HUES64 (cell line): Measurements from ENCODE around the gene FRYL.

Experiments used
- H3K27ac ChIP-seq: 2 replicates; pipeline ENCODE4 v1.7.0; 2013; ENCODE audit warnings: low read depth, low read length, inconsistent platforms
- H3K27me3 ChIP-seq: 2 replicates; pipeline ENCODE4 v1.6.1; 2013; ENCODE audit warnings: mild to moderate bottlenecking, low read length; ENCODE audit not compliant: insufficient read depth
- H3K36me3 ChIP-seq: 2 replicates; pipeline ENCODE4 v1.6.1; 2013; ENCODE audit warnings: mild to moderate bottlenecking, low read length; ENCODE audit not compliant: insufficient read depth
- H3K4me1 ChIP-seq: 2 replicates; pipeline ENCODE4 v1.6.1; 2013; ENCODE audit warnings: mild to moderate bottlenecking, low read length, moderate library complexity; ENCODE audit not compliant: insufficient read depth
- H3K4me3 ChIP-seq: 2 replicates; pipeline ENCODE4 v1.5.1; 2013; ENCODE audit warnings: mild to moderate bottlenecking, low read length, moderate library complexity
- H3K9ac ChIP-seq: 2 replicates; pipeline ENCODE4 v1.6.1; 2013; ENCODE audit warnings: mild to moderate bottlenecking, low read depth, low read length
- H3K9me3 ChIP-seq: 2 replicates; pipeline ENCODE4 v1.6.1; 2013; ENCODE audit warnings: low read depth, low read length; ENCODE audit not compliant: insufficient read depth
- WGBS: fragments of 150-250, 120-280 bp; methylation state at CpG from one replicate; pipeline ENCODE4 v1.1.7; 2013; ENCODE audit warnings: missing lambda C conversion rate; 5-methylcytosine and 5-hydroxymethylcytosine counted together

Gene FRYL

GRCh38 chr4:48633657-48634056 lies 146.4 kb downstream of the FRYL start:
- WGBS: 81% methylated on average over 1 of the region's 1 CpG
- no peaks in the 10 kb centered on the region for H3K36me3 ChIP-seq
- no peak overlapping the region for H3K9ac ChIP-seq
- H3K4me3 ChIP-seq: no peak overlapping the region
- no peak overlapping the region for H3K27ac ChIP-seq
- peaks cover 22% of the 10 kb centered on the region for H3K4me1 ChIP-seq
- no peaks in the 10 kb centered on the region for H3K9me3 ChIP-seq
- no peaks in the 10 kb centered on the region for H3K27me3 ChIP-seq

GRCh38 chr4:48629458-48629857 lies 150.6 kb downstream of the FRYL start:
- whole genome bisulfite sequencing: 100% methylated on average over 2 of the region's 2 CpGs
- Histone ChIP-seq H3K9me3 (no peaks in the 10 kb centered on the region), H3K9ac (no peak overlapping the region), H3K36me3 (0 out of 2 replicates have a peak, but pooled peaks cover 3% of the 10 kb centered on the region), H3K27me3 (no peaks in the 10 kb centered on the region), H3K4me1 (peaks cover 8% of the 10 kb centered on the region; the same call in 1 of the 2 replicates), H3K4me3 (no peak overlapping the region), H3K27ac (no peak overlapping the region)

- peaks cover 27% of the 10 kb centered on the region for H3K36me3 ChIP-seq
- 88% methylated on average over 3 of the region's 5 CpGs for WGBS
- no peaks in the 10 kb centered on the region for H3K27me3 ChIP-seq
- H3K4me3 ChIP-seq: no peak overlapping the region
- no peak overlapping the region for H3K9ac ChIP-seq
- no peaks in the 10 kb centered on the region for H3K9me3 ChIP-seq
- no peak overlapping the region for H3K27ac ChIP-seq
- H3K4me1 ChIP-seq: peaks cover 9% of the 10 kb centered on the region
Observed at GRCh38 chr4:48623182-48623780, 156.8 kb downstream of the FRYL start.

- 86% methylated on average over 2 of the region's 2 CpGs for WGBS
- Histone ChIP-seq H3K4me1 (peaks cover 9% of the 10 kb centered on the region), H3K9ac (no peak overlapping the region), H3K27me3 (no peaks in the 10 kb centered on the region), H3K27ac (no peak overlapping the region), H3K4me3 (no peak overlapping the region), H3K9me3 (no peaks in the 10 kb centered on the region), H3K36me3 (peaks cover 47% of the 10 kb centered on the region)
Observed at GRCh38 chr4:48620831-48621230, 159.2 kb downstream of the FRYL start.

- Histone ChIP-seq H3K9ac (no peak overlapping the region), H3K36me3 (peaks cover 47% of the 10 kb centered on the region), H3K27ac (no peak overlapping the region), H3K27me3 (no peaks in the 10 kb centered on the region), H3K4me3 (no peak overlapping the region), H3K4me1 (peaks cover 9% of the 10 kb centered on the region), H3K9me3 (no peaks in the 10 kb centered on the region)
- 67% methylated on average over 1 of the region's 1 CpG for WGBS
Observed at GRCh38 chr4:48620093-48620492, 160.0 kb downstream of the FRYL start.

GRCh38 chr4:48604527-48604926 lies 175.6 kb downstream of the FRYL start:
- no peaks in the 10 kb centered on the region for H3K9me3 ChIP-seq
- peaks cover 10% of the 10 kb centered on the region for H3K36me3 ChIP-seq
- no peak overlapping the region for H3K9ac ChIP-seq
- H3K4me3 ChIP-seq: no peak overlapping the region
- 0 out of 2 replicates have a peak, but pooled peaks cover 4% of the 10 kb centered on the region for H3K4me1 ChIP-seq
- no peaks in the 10 kb centered on the region for H3K27me3 ChIP-seq
- no peak overlapping the region for H3K27ac ChIP-seq
- WGBS: 93% methylated on average over 3 of the region's 4 CpGs

- H3K27me3 ChIP-seq: no peaks in the 10 kb centered on the region
- no peaks in the 10 kb centered on the region for H3K9me3 ChIP-seq
- H3K4me3 ChIP-seq: no peak overlapping the region
- no peak overlapping the region for H3K9ac ChIP-seq
- H3K4me1 ChIP-seq: 0 out of 2 replicates have a peak, but pooled peaks cover 4% of the 10 kb centered on the region
- H3K27ac ChIP-seq: no peak overlapping the region
- WGBS: 100% methylated on average over 1 of the region's 1 CpG
- H3K36me3 ChIP-seq: peaks cover 12% of the 10 kb centered on the region
Observed at GRCh38 chr4:48604041-48604440, 176.0 kb downstream of the FRYL start.

GRCh38 chr4:48603366-48604003 lies 176.6 kb downstream of the FRYL start:
- H3K4me1 ChIP-seq: 0 out of 2 replicates have a peak, but pooled peaks cover 4% of the 10 kb centered on the region
- H3K4me3 ChIP-seq: no peak overlapping the region
- H3K36me3 ChIP-seq: peaks cover 11% of the 10 kb centered on the region
- WGBS: 95% methylated on average over 3 of the region's 3 CpGs
- no peaks in the 10 kb centered on the region for H3K27me3 ChIP-seq
- H3K9ac ChIP-seq: no peak overlapping the region
- no peaks in the 10 kb centered on the region for H3K9me3 ChIP-seq
- no peak overlapping the region for H3K27ac ChIP-seq

GRCh38 chr4:48602763-48603162 lies 177.3 kb downstream of the FRYL start:
- Histone ChIP-seq H3K4me1 (0 out of 2 replicates have a peak, but pooled peaks cover 4% of the 10 kb centered on the region), H3K9ac (no peak overlapping the region), H3K27ac (no peak overlapping the region), H3K9me3 (no peaks in the 10 kb centered on the region), H3K4me3 (no peak overlapping the region), H3K36me3 (peaks cover 13% of the 10 kb centered on the region; the same call in 1 of the 2 replicates), H3K27me3 (no peaks in the 10 kb centered on the region)
- 95% methylated on average over 4 of the region's 4 CpGs for WGBS

- Histone ChIP-seq H3K4me1 (0 out of 2 replicates have a peak, but pooled peaks cover 4% of the 10 kb centered on the region), H3K9me3 (no peaks in the 10 kb centered on the region), H3K27me3 (no peaks in the 10 kb centered on the region), H3K4me3 (no peak overlapping the region), H3K36me3 (peaks cover 13% of the 10 kb centered on the region; the same call in 1 of the 2 replicates), H3K9ac (no peak overlapping the region), H3K27ac (no peak overlapping the region)
- WGBS: 100% methylated on average over 1 of the region's 3 CpGs
Observed at GRCh38 chr4:48602222-48602621, 177.9 kb downstream of the FRYL start.

- no peak overlapping the region for H3K9ac ChIP-seq
- no peaks in the 10 kb centered on the region for H3K27me3 ChIP-seq
- no peaks in the 10 kb centered on the region for H3K9me3 ChIP-seq
- H3K4me1 ChIP-seq: peaks cover 17% of the 10 kb centered on the region
- H3K4me3 ChIP-seq: no peak overlapping the region
- H3K36me3 ChIP-seq: peaks cover 22% of the 10 kb centered on the region
- H3K27ac ChIP-seq: no peak overlapping the region
- 97% methylated on average over 3 of the region's 4 CpGs for WGBS
Observed at GRCh38 chr4:48596336-48596735, 183.7 kb downstream of the FRYL start.
